Measurements from ENCODE around the gene SLC22A5.
"Not testable (repeated sequence)": the region's sequence is repeated elsewhere in the genome, so short reads cannot be mapped to it uniquely, and the experiment has no call there.

Gene SLC22A5

DNA sequence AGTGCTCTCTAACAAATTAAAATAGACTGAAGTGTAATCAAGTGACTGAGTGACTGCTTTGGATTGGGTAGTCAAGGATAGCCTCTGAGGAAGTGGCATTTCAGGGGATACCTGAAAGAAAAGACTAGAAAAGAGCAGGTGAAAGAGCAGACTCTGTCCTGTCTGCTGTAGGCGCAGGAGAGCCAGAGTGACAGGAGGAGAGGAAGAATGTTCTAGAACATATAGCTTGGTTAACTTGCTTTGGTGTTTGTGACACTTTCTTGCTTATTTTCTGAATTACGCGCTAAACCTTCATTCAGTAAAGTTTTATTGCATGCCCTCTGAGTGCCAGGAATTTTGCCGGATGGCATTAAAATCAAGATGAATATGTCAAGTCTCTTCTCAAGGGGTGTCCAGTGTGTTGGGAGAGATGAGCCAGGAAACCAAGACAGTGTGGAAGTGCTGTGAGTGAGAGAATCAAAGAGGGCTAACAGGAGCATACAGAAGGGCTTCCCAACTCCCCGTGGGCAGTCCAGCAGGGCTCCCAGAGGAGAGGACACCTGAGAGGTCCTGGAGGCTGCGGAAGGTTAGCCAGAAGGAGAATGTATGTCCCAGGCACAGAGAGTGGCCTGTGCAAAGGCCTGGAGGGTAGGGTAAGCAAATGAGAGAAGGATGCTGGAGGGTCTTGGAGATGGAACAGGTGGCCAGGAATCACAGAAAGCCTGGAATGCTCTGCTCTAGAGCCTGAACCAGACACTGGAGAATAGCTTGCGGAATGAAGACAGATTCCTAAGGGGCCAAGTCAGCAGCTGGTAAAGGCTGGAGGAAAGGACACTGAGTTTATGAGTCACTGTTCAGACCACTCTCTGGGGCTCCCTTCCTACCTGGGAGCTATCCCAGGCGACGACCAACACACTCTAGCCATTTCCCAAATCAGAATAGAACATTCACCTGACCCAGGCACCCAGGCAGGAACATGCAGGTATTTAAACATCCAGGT, 59.3 kb downstream of the SLC22A5 start:
- DNase-seq: peak; percentile 64

DNA sequence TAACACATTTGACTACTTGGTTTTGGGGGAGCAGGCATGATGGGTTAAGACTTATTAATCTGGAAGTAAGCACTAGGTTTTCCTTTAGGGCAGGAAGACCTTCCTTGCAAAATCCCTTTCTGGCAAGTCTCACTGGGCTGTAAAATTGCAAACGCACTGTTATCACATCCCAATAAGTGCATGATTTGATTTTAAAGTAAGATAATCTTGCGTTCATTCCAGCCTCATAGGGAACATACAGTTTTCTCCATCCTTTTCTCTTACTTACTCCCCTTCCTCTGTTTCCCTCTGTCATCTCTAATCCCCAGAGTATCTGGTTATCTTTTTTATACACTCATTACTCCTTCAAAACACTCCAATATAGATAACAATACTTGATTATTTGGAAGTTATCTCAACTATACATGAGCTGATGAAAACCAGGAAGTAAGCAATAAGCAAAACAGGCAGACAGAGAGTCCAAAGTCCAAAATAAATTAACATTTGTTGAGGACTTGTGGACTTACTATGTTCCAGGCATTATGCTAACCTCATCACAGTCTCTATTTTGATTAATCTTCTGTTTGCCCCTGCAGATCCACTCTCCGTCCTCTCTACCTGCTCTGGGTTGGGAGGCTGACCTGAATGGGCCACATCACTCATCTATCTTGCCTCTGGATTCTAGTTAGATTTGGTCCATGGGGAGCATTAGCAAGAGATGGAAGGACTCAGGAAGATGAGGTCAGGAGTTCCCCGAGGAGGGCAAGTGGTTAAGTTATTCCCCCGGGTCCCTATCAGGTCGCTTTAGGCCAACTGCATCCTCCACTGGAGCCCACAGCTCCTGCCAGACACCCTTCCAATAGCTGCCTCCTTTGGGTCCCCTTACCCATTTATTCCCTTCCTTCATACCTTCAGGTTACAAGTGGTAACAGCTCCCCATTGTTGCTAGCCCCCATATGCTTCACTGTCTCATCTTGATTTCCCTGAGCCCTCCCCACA, 60.2 kb downstream of the SLC22A5 start:
- no peak for DNase-seq

DNA sequence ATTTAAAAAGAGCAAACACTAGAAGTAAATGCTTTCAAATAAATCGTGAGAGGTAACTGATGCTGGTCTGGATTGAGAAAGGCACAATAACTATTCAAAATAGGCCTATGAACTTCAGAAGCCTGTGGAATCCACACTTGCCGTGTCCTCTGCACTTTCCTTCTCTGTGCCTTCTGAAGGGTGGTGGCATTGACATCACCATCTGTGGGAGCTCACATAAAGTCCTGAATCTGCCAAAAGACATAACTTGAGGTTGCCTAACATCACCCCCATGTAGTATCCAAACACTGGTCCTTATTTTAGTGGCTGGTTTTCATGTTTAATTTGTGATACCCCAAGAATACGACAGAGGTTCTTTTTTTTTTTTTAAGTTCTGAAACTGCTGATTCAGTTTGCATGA, 61.2 kb downstream of the SLC22A5 start:
- no peak for DNase-seq

DNA sequence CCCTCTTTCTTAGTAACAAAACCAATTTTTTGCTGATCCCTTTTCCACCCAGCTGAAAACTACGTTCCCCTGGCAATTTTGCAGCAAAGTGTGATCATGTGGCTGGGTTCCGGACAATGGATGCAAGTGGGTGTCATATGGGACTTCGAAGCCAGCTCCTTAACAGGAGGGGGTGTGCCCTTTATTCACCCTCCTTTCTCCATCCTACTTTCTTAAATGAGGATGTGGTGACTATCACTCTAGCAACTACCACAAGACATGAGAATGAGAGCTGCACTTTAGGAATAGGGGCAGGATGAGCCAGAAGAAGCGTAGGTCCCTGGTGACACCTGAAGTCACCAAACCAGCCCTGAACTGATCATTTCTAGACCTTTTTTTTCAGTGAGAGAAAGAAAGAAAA, 62.1 kb downstream of the SLC22A5 start:
- DNase-seq: no peak

GRCh38 chr5:132433141-132433540, 63.6 kb downstream of the SLC22A5 start:
- DNase-seq: no peak

DNA sequence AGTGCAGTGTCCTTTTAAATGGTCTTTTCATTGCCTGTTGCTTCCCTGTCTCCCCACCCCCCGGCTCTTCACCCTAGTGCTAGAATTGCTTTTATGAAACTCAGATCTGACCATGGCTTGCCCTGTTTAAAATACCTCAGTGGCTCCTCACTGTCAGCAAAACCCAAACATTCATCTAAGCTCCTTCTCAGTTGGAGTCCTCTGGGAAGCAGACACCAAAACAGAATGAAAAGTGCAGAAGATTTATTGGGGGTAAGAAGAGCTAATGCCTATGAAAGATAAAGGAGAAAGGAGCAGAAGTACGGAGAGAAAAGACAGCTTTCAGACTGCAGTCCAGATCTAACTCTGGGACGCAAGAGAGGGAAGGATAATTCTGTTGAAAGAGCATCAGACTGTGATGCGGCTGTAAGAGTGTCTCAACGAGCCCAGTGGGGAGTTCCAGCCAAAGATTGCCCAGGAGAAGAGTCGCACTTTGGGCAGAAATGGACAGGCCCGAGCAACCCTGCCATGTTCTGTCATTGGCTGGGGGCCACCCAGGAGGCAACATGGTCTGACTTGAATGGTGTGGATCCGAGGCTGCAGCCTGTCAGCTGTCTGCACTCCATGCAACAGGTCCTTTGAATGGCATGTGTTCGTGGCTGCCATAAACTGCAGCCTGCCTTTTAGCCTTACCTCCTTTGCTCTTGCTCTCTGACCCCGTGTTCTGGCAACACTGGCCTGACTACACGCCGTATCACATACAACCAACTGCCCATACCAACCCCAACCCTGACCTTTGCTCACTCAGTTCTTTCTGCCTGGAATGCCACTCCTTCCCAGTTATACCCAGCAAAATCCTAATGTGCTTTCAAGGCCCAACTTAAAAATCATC, 65.1 kb downstream of the SLC22A5 start:
- DNase-seq: no peak

GRCh38 chr5:132435447-132435846, 65.9 kb downstream of the SLC22A5 start:
- DNase-seq: no peak

GRCh38 chr5:132435886-132436285, 66.4 kb downstream of the SLC22A5 start:
- DNase-seq: no peak

GRCh38 chr5:132436936-132437335, 67.4 kb downstream of the SLC22A5 start:
- DNase-seq: no peak

GRCh38 chr5:132437604-132438266, 68.2 kb downstream of the SLC22A5 start:
- DNase-seq: no peak

DNA sequence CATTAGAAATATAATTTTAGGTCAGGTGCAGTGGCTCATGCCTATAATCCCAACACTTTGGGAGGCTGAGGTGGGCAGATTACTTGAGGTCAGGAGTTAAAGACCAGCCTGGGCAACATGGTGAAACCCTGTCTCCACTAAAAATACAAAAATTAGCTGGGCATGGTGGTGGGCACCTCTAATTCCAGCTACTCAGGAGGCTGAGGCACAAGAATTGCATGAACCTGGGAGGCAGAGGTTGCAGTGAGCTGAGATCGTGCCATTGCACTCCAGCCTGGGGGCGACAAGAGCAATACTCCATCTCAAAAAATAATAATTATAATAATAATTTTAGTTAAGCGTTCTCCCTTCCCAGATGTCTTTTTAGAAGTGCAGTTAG, 68.7 kb downstream of the SLC22A5 start:
- not testable (repeated sequence) for DNase-seq

DNA sequence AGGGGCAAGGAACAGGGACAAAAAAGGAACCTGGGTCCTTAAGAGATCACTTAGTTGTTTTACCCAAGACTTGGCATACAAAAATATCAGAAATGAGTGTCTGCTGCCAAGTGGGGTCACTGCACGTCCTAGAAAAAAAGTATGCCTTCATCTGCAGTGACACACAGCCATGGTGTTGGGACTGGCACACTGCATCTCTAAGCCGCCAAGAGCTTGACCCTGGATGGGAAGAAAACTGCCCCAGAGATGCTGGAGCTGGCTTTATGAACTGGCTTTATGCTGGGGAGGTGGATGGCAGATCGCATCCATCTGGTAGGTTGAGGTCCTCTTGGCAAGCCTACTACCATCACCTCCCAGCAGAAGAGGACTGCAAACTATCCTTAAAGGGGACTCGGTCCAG, 69.4 kb downstream of the SLC22A5 start:
- DNase-seq: no peak

DNA sequence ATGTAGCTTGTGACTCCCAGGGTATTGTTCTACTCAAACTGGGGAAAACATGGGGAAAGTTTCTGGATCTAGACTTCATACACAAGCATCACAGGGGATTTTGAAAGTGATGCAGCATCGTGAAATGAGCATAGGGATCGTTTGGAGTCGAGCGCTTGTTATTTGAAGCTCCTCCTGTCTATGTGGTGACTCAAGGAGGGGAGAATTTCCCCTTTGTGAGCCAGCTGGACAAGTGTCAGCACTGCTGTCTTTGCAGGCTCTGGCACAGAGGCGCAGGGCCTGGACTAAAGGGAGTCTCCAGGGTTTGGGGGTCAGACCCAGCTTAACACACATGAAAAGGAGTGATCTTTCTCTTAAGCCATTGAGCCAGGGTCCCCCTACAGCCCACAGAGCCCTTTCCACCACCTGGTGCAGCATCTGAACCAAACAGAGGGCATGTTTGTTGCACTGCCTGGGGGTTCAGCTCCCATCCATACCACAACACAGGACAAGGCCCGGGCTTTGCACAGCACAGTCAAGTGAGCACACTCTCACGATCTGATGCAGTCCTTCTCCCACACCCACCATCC, 70.1 kb downstream of the SLC22A5 start:
- DNase-seq: peak; percentile 82

DNA sequence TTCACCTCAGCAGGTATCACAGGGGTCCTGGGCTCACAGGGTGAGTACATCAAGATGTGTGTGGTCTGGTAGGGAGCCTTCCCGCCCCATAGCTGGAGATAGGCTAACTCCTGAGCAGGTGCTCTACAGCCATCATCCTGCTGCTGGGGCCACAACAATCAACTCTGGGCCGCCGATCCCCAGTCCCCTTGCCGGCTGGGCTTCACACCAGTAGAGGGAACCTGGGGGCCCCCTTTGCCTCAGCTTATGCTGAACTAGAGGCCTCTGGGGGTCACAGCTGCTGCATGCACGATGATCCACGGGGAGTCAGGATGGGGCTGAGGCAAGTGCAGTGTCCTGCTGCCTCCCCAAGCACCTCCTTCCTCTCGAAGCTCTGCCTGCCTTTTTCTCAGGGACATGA, 74.6 kb downstream of the SLC22A5 start:
- no peak for DNase-seq

Data from amniotic stem cell (primary cell).